Spleen (tissue), 11 donors: ENCODE results near the gene WDR6. TPM values are rescaled to one million over a fixed set of nuclear protein-coding genes. Genes with fewer than 3 reads are reported as not detected.

Experiments
- DNase-seq: peaks from one replicate; pipeline ENCODE4 v3.0.0-alpha.2; 2020
- H3K27ac ChIP-seq, 8 donors: fragments of 200-600 bp; sonication (generic) in 7 of 8; 1 replicate in 4 of 8; 2 replicates in 4 of 8; pipeline versions ENCODE4 v1.5.0 to v1.8.0; 2016 to 2021; ENCODE audit warnings: inconsistent platforms in 4 of 8, mild to moderate bottlenecking in 4 of 8, moderate library complexity in 1 of 8
- H3K27me3 ChIP-seq, 7 donors: fragments of 200-600 bp; sonication (generic) in 6 of 7; replicated peaks in 1 of 7; 1 replicate in 4 of 7; 2 replicates in 3 of 7; pipeline versions ENCODE4 v1.5.0 to v1.8.0; 2016 to 2021; ENCODE audit warnings: inconsistent platforms in 3 of 7, mild to moderate bottlenecking in 1 of 7
- H3K36me3 ChIP-seq, 6 donors: fragments of 200-600 bp; sonication (generic) in 5 of 6; 1 replicate in 4 of 6; 2 replicates in 2 of 6; pipeline versions ENCODE4 v1.5.0 to v1.8.0; 2016 to 2021; ENCODE audit warnings: inconsistent platforms in 2 of 6
- H3K4me1 ChIP-seq, 6 donors: fragments of 200-600 bp; sonication (generic) in 5 of 6; 1 replicate in 3 of 6; 2 replicates in 3 of 6; pipeline versions ENCODE4 v1.5.0 to v1.8.0; 2016 to 2021; ENCODE audit warnings: inconsistent platforms in 3 of 6
- H3K4me3 ChIP-seq, 8 donors: fragments of 200-600 bp; sonication (generic) in 7 of 8; 1 replicate in 4 of 8; 2 replicates in 4 of 8; pipeline versions ENCODE4 v1.5.0 to v1.8.0; 2016 to 2021; ENCODE audit warnings: inconsistent platforms in 4 of 8, mild to moderate bottlenecking in 4 of 8, moderate library complexity in 2 of 8
- H3K9me3 ChIP-seq, 8 donors: fragments of 200-600 bp; sonication (generic) in 7 of 8; 1 replicate in 4 of 8; 2 replicates in 4 of 8; pipeline versions ENCODE4 v1.5.0 to v1.8.0; 2016 to 2021; ENCODE audit warnings: inconsistent platforms in 4 of 8
- CTCF ChIP-seq, 11 experiments: fragments of 200-600 bp in 7 of 11; fragments of 450-650 bp in 4 of 11; sonication (generic) in 4 of 11; IDR thresholded peaks in 8 of 11; conservative IDR thresholded peaks in 3 of 11; 1 replicate in 7 of 11; 2 replicates in 4 of 11; pipeline versions ENCODE4 v1.4.0 to v1.8.0; 2016 to 2021; ENCODE audit warnings: antibody characterized with exemption in 11 of 11, inconsistent platforms in 4 of 11, mild to moderate bottlenecking in 1 of 11
- POLR2A ChIP-seq, 3 donors: fragments of 450-650 bp; IDR thresholded peaks; one replicate each; pipeline ENCODE4 v1.5.1; 2017; ENCODE audit warnings: antibody characterized with exemption in 3 of 3, mild to moderate bottlenecking in 1 of 3
- POLR2AphosphoS5 ChIP-seq, 3 donors: sonication (generic); formaldehyde crosslinking; IDR thresholded peaks; one replicate each; pipeline ENCODE4 v1.5.1; 2017; ENCODE audit warnings: antibody characterized with exemption in 3 of 3
- WGBS, 5 donors: extraction: QIAGEN DNeasy Blood & Tissue Kit in 3 of 5; methylation state at CpG; one replicate each; pipeline versions ENCODE4 v1.1.5 to v1.1.7; 2013 to 2018; 5-methylcytosine and 5-hydroxymethylcytosine counted together
- intact Hi-C: fragments of 100-400 bp; cut with DNase I; formaldehyde crosslinking; loops from one replicate; pipeline ENCODE4 v1.15.0; 2023; ENCODE audit warnings: low total_unique reads
- polyA plus RNA-seq, 3 donors: library from polyadenylated mRNA; stranded (reverse); fragments of 200-250 nt; gene quantifications; one replicate each; pipeline ENCODE4 v1.2.1, GENCODE V29; 2013
- total RNA-seq, 7 donors: library from RNA; depleted of rRNA in 3 of 7; stranded (reverse); fragments of >200 nt in 3 of 7; fragmentation: NEBNext Ultra II Directional in 4 of 7; extraction: Animal tissue kit (Norgen Biotek cat#: 25700) in 4 of 7; gene quantifications; one replicate each; pipeline versions ENCODE4 v1.1.0 to v1.2.1, GENCODE V29; 2016 to 2021
- donor health status: healthy with polysubstance abuse.
- donor health status: DM: no; HTN: no; CAD: no; lungs with moderate emphysema.
- donor health status: DM: no; HTN: no; CAD: no.
- donor health status: Bipolar disorder and iron deficiency.
- donor health status: healthy.
- donor health status: DM: no; HTN: no; CAD: no.
- donor health status: DM: yes; HTN: yes; CAD: no.

Gene WDR6
- total and polyA plus RNA-seq, 10 donors, result 96.9 to 171 (median 142) TPM

GRCh38 chr3:49026536-49026935 is 19.3 kb downstream of the WDR6 start:
- intact Hi-C loops, result loop anchor here (10.0 kb wide), 1 partner anchor 78 kb away; the partner anchor contains the start of gene QARS1
- no peaks in the 10 kb centered on the region for H3K27me3 ChIP-seq
- no peaks in the 10 kb centered on the region for H3K9me3 ChIP-seq
- TF ChIP-seq CTCF (IDR thresholded peaks at IDR 0.05 in 8 of 11, conservative IDR thresholded peaks at IDR 0.05 in 3 of 11) (no peak), POLR2AphosphoS5 (IDR thresholded peaks at IDR 0.05) (peak in 2 of 3 donors; percentile 16 to 31), POLR2A (IDR thresholded peaks at IDR 0.05) (no peak)
- 92 to 98% (median 94%) methylated on average over 3 of the region's 3 CpGs; no CpG with 5 or more reads in 1 of the 5 donors for WGBS, 5 donors
- peak overlapping the region in 1 of 8 donors; percentile 11 for H3K27ac ChIP-seq
- no peak overlapping the region for H3K4me3 ChIP-seq
- peaks cover 20 to 77% (median 57%) of the 10 kb centered on the region in 6 donors for H3K4me1 ChIP-seq
- peaks cover 0 to 70% (median 54%) of the 10 kb centered on the region in 6 donors for H3K36me3 ChIP-seq
- DNase-seq, result no peak

GRCh38 chr3:49027634-49028033 is 20.4 kb downstream of the WDR6 start:
- peak overlapping the region in 3 of 8 donors; percentile 15 to 92 (median 92) for H3K27ac ChIP-seq
- H3K36me3 ChIP-seq, result peaks cover 0 to 80% (median 65%) of the 10 kb centered on the region in 6 donors
- no peak for DNase-seq
- WGBS, 5 donors, result 95 to 100% (median 97%) methylated on average over 9 of the region's 9 CpGs
- H3K9me3 ChIP-seq, result no peaks in the 10 kb centered on the region
- intact Hi-C loops, result loop anchor here (10.0 kb wide), 1 partner anchor 77 kb away; the partner anchor contains the start of gene QARS1
- H3K4me3 ChIP-seq, result no peak overlapping the region
- H3K27me3 ChIP-seq, result no peaks in the 10 kb centered on the region
- TF ChIP-seq POLR2AphosphoS5 (IDR thresholded peaks at IDR 0.05), result peak in 2 of 3 donors; percentile 35 to 41
- no peak for TF ChIP-seq CTCF (IDR thresholded peaks at IDR 0.05 in 8 of 11, conservative IDR thresholded peaks at IDR 0.05 in 3 of 11)
- no peak for TF ChIP-seq POLR2A (IDR thresholded peaks at IDR 0.05)
- H3K4me1 ChIP-seq, result peaks cover 18 to 72% (median 54%) of the 10 kb centered on the region in 6 donors

GRCh38 chr3:49028298-49028672 is 21.1 kb downstream of the WDR6 start:
- H3K9me3 ChIP-seq, result no peaks in the 10 kb centered on the region
- no peak for DNase-seq
- no peaks in the 10 kb centered on the region for H3K27me3 ChIP-seq
- WGBS, 5 donors, result 61 to 87% (median 78%) methylated on average over 4 of the region's 4 CpGs
- peaks cover 13 to 65% (median 48%) of the 10 kb centered on the region in 6 donors for H3K4me1 ChIP-seq
- intact Hi-C loops, result loop anchor here (10.0 kb wide), 1 partner anchor 77 kb away; the partner anchor contains the start of gene QARS1
- H3K36me3 ChIP-seq, result peaks cover 0 to 80% (median 70%) of the 10 kb centered on the region in 6 donors
- no peak for TF ChIP-seq POLR2AphosphoS5 (IDR thresholded peaks at IDR 0.05)
- no peak for TF ChIP-seq CTCF (IDR thresholded peaks at IDR 0.05 in 8 of 11, conservative IDR thresholded peaks at IDR 0.05 in 3 of 11)
- no peak for TF ChIP-seq POLR2A (IDR thresholded peaks at IDR 0.05)
- H3K4me3 ChIP-seq, result peak overlapping the region in 6 of 8 donors; percentile 51 to 72 (median 58)
- H3K27ac ChIP-seq, result peak overlapping the region in 6 of 8 donors; percentile 91 to 94 (median 92)
